ENCODE results near the gene RIMKLA. TPM values are rescaled to one million over a fixed set of nuclear protein-coding genes. Genes with fewer than 3 reads are reported as not detected.

RIMKLA gene
- total RNA-seq, 4 donors from 2014 or later, result 1.8 to 5.3 (median 3.4) TPM

DNA sequence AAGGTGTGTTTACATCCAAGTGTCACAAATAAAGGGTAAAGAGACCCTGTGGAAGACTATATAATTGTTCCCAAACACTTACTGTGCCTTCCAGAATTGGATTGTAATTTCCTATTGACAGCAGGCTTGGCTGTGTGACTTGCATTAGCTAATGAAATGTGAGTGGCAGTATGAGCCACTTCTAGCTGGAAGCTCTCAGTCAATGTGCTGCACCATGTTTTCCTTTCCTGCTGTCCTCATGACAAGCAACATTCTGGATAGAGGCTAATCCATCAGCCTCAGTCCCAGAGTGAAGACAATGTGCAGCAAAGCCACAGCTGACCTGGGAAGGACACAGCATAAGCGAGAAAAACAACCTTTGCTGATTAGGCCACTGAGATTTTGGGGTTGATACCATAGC lies 39.7 kb upstream of the RIMKLA start:
- no peaks in the 10 kb centered on the region for H3K27me3 ChIP-seq
- no peak overlapping the region for H3K27ac ChIP-seq (replicated peaks in 1 of 4)
- no peaks in the 10 kb centered on the region for H3K36me3 ChIP-seq
- H3K9me3 ChIP-seq, result no peaks in the 10 kb centered on the region
- TF ChIP-seq EP300 (IDR thresholded peaks at IDR 0.05) (no peak), CTCF (IDR thresholded peaks at IDR 0.05) (no peak), POLR2A (IDR thresholded peaks at IDR 0.05; ENCODE audit: low read depth) (no peak), POLR2AphosphoS5 (IDR thresholded peaks at IDR 0.05) (no peak)
- H3K4me1 ChIP-seq, result peaks cover 3 to 8% (median 7%) of the 10 kb centered on the region in 4 donors
- no peak overlapping the region for H3K4me3 ChIP-seq
- DNase-seq (ENCODE audit: extremely low spot score), result no peak
- intact Hi-C loops (cut with DNase I), result no loop called here
- WGBS, result 100% methylated on average over 1 of the region's 1 CpG

DNA sequence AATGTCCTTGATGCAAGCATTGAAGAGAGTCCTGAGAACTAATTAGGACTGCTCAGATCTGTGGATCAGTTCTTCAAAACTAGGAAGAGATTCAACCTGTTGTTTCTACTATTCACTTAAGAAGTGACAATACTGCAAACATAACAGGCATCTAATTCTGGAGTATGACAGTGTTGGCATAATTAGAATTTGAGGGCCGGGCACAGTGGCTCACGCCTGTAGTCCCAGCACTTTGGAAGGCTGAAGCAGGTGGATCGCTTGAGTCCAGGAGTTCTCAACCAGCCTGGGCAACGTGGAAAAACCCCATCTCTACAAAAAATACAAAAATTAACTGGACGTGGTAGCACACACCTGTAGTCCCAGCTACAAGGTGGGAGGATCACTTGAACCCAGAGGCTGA lies 37.5 kb upstream of the RIMKLA start:
- H3K9me3 ChIP-seq, result no peaks in the 10 kb centered on the region
- WGBS, result 86% methylated on average over 5 of the region's 5 CpGs
- peaks cover 0 to 3% (median 0%) of the 10 kb centered on the region in 4 donors for H3K4me1 ChIP-seq
- H3K36me3 ChIP-seq, result no peaks in the 10 kb centered on the region
- DNase-seq (ENCODE audit: extremely low spot score), result no peak
- no peak overlapping the region for H3K27ac ChIP-seq (replicated peaks in 1 of 4)
- no peak overlapping the region for H3K4me3 ChIP-seq
- H3K27me3 ChIP-seq, result no peaks in the 10 kb centered on the region
- TF ChIP-seq EP300 (IDR thresholded peaks at IDR 0.05) (no peak), POLR2AphosphoS5 (IDR thresholded peaks at IDR 0.05) (no peak)
- intact Hi-C loops (cut with DNase I), result no loop called here

- Histone ChIP-seq H3K9me3 (no peaks in the 10 kb centered on the region), H3K4me1 (no peaks in the 10 kb centered on the region), H3K4me3 (no peak overlapping the region), H3K27me3 (peaks cover 0 to 10% (median 0%) of the 10 kb centered on the region in 4 donors), H3K27ac (replicated peaks in 1 of 4) (no peak overlapping the region), H3K36me3 (no peaks in the 10 kb centered on the region)
- TF ChIP-seq EP300 (IDR thresholded peaks at IDR 0.05), result no peak
- TF ChIP-seq POLR2AphosphoS5 (IDR thresholded peaks at IDR 0.05), result no peak
- TF ChIP-seq CTCF (IDR thresholded peaks at IDR 0.05), result no peak
- TF ChIP-seq POLR2A (IDR thresholded peaks at IDR 0.05; ENCODE audit: low read depth), result no peak
- intact Hi-C loops (cut with DNase I), result no loop called here
- no peak for DNase-seq (ENCODE audit: extremely low spot score)
Measured at GRCh38 chr1:42348498-42348897, 32.1 kb upstream of the RIMKLA start.

DNA sequence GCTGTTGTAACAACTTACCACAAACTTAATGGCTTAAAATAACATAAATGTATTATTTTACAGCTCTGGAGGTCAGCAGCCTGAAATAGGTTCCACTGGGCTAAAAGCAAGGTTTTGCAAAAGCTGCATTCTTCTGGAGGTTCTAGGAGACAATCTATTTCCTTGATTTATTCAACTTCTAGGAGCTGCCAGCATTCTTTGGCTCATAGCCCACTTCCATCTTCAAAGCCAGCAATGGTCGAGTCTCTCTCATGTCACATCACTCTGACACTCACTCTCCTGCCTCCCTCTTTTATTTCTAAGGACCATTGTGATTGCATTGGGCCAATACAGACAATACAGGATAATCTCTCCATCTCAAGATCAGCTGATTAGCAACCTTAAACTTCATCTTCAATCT lies 30.5 kb upstream of the RIMKLA start:
- Histone ChIP-seq H3K4me3 (no peak overlapping the region), H3K36me3 (no peaks in the 10 kb centered on the region), H3K4me1 (no peaks in the 10 kb centered on the region), H3K27me3 (peaks cover 0 to 10% (median 0%) of the 10 kb centered on the region in 4 donors), H3K27ac (replicated peaks in 1 of 4) (no peak overlapping the region), H3K9me3 (no peaks in the 10 kb centered on the region)
- 15% methylated on average over 1 of the region's 1 CpG for WGBS
- intact Hi-C loops (cut with DNase I), result no loop called here
- no peak for TF ChIP-seq EP300 (IDR thresholded peaks at IDR 0.05)
- TF ChIP-seq CTCF (IDR thresholded peaks at IDR 0.05), result no peak
- no peak for TF ChIP-seq POLR2AphosphoS5 (IDR thresholded peaks at IDR 0.05)
- TF ChIP-seq POLR2A (IDR thresholded peaks at IDR 0.05; ENCODE audit: low read depth), result no peak
- no peak for DNase-seq (ENCODE audit: extremely low spot score)

DNA sequence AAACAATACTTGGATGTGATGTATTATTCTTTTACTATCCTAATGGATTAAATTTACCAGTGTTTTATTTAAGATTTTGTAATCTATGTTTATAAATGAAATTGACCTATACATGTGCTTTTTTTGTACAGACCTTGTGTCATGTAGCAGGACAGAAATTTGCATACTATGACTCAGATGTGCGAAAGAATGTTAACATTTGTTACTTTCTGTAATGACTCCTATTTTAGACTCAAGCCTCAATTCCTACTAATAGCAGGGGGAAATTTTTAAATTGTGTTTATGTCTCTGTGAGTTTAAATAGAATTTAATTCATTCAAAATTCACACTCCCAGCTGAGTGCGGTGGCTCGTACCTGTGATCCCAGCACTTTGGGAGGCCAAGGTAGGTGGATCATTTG lies 21.8 kb upstream of the RIMKLA start:
- 98% methylated on average over 3 of the region's 3 CpGs for WGBS
- intact Hi-C loops (cut with DNase I), result no loop called here
- no peak overlapping the region for H3K4me3 ChIP-seq

More for the DNA sequence above, 21.8 kb upstream of the RIMKLA start:
- no peaks in the 10 kb centered on the region for H3K4me1 ChIP-seq
- H3K27ac ChIP-seq (replicated peaks in 1 of 4), result no peak overlapping the region
- H3K9me3 ChIP-seq, result no peaks in the 10 kb centered on the region
- no peaks in the 10 kb centered on the region for H3K36me3 ChIP-seq
- no peak for DNase-seq (ENCODE audit: extremely low spot score)
- TF ChIP-seq POLR2AphosphoS5 (IDR thresholded peaks at IDR 0.05), result no peak
- no peak for TF ChIP-seq EP300 (IDR thresholded peaks at IDR 0.05)
- TF ChIP-seq CTCF (IDR thresholded peaks at IDR 0.05), result no peak
- TF ChIP-seq POLR2A (IDR thresholded peaks at IDR 0.05; ENCODE audit: low read depth), result no peak
- H3K27me3 ChIP-seq, result no peaks in the 10 kb centered on the region
